Measurements from ENCODE around the gene SCN2B.

SCN2B gene, protein sequence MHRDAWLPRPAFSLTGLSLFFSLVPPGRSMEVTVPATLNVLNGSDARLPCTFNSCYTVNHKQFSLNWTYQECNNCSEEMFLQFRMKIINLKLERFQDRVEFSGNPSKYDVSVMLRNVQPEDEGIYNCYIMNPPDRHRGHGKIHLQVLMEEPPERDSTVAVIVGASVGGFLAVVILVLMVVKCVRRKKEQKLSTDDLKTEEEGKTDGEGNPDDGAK

GRCh38 chr11:118175993-118176777 is at the start of gene SCN2B:
Gene SCN2B, minus strand, starts transcription at chr11:118176639. Its CDS starts 208 bp downstream, at chr11:118176431.
- no peaks in the 10 kb centered on the region for H3K36me3 ChIP-seq (ENCODE audit: control insufficient read depth, insufficient read depth, low read length)
- H3K9ac ChIP-seq (ENCODE audit: low read depth, low read length) = peak within 1 kb of the TSS; percentile 17
- H3K27me3 ChIP-seq (ENCODE audit: control insufficient read depth, insufficient read depth, low read length) = peaks cover 54% of the 10 kb centered on the region
- H3K4me1 ChIP-seq (ENCODE audit: control insufficient read depth, insufficient read depth, low read length) = peaks cover 23% of the 10 kb centered on the region
- no peaks in the 10 kb centered on the region for H3K9me3 ChIP-seq (ENCODE audit: control insufficient read depth, insufficient read depth, low read length)
- H3K4me3 ChIP-seq (ENCODE audit: low read depth, low read length) = peak within 1 kb of the TSS; percentile 66

DNA sequence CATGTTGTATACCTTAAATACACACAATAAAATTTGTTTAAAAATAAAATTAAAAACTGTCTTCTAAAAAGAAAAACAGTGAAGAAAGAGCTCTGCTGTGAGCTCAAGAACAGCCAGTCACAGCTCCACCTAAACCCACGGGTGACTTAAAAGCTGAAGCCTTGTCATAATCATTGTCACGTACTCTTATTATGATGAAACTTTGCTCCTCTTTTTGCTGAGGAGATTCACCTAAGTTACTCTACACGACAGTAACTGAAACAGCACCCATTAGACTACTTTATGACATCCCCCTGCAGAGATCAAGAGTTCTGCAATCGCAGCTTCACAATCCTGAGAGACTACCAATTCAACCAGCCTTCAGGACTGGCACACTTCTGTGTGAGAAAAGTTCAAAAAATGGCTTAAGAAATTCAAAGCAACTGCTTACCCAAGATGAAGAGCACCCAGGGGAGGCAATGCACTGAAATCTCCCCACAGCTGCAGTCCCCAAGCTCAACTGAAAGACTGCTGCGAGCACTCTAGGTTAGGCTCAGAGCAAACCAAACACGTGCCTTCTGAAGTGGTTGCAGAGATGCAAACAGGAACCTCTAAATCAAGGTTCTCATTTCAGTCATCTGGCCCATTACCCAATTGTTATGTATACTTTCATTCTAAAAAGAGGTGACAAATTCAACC is 48.2 kb upstream of the SCN2B start, which contains the start of gene JAML:
JAML (minus strand) TSS at position 501 of the 678 bp plus-strand sequence. CDS start 10,145 bp downstream, outside the sequence.
- Histone ChIP-seq H3K9ac (ENCODE audit: low read depth, low read length) (no peak within 1 kb of the TSS), H3K27me3 (ENCODE audit: control insufficient read depth, insufficient read depth, low read length) (no peaks in the 10 kb centered on the region), H3K9me3 (ENCODE audit: control insufficient read depth, insufficient read depth, low read length) (no peaks in the 10 kb centered on the region), H3K36me3 (ENCODE audit: control insufficient read depth, insufficient read depth, low read length) (no peaks in the 10 kb centered on the region), H3K4me1 (ENCODE audit: control insufficient read depth, insufficient read depth, low read length) (no peaks in the 10 kb centered on the region), H3K4me3 (ENCODE audit: low read depth, low read length) (no peak within 1 kb of the TSS)

- H3K9ac ChIP-seq (ENCODE audit: low read depth, low read length) = no peak overlapping the region
- H3K27me3 ChIP-seq (ENCODE audit: control insufficient read depth, insufficient read depth, low read length) = no peaks in the 10 kb centered on the region
- no peaks in the 10 kb centered on the region for H3K36me3 ChIP-seq (ENCODE audit: control insufficient read depth, insufficient read depth, low read length)
- no peaks in the 10 kb centered on the region for H3K4me1 ChIP-seq (ENCODE audit: control insufficient read depth, insufficient read depth, low read length)
- no peaks in the 10 kb centered on the region for H3K9me3 ChIP-seq (ENCODE audit: control insufficient read depth, insufficient read depth, low read length)
- no peak overlapping the region for H3K4me3 ChIP-seq (ENCODE audit: low read depth, low read length)
Measured at GRCh38 chr11:118223992-118224391, 47.6 kb upstream of the SCN2B start.

GRCh38 chr11:118223570-118223969 is 47.1 kb upstream of the SCN2B start:
- Histone ChIP-seq H3K4me3 (ENCODE audit: low read depth, low read length) (no peak overlapping the region), H3K27me3 (ENCODE audit: control insufficient read depth, insufficient read depth, low read length) (no peaks in the 10 kb centered on the region), H3K36me3 (ENCODE audit: control insufficient read depth, insufficient read depth, low read length) (no peaks in the 10 kb centered on the region), H3K9me3 (ENCODE audit: control insufficient read depth, insufficient read depth, low read length) (no peaks in the 10 kb centered on the region), H3K4me1 (ENCODE audit: control insufficient read depth, insufficient read depth, low read length) (no peaks in the 10 kb centered on the region), H3K9ac (ENCODE audit: low read depth, low read length) (no peak overlapping the region)

- H3K36me3 ChIP-seq (ENCODE audit: control insufficient read depth, insufficient read depth, low read length) = no peaks in the 10 kb centered on the region
Measured at GRCh38 chr11:118222437-118222836, 46.0 kb upstream of the SCN2B start.

GRCh38 chr11:118221419-118221818 is 45.0 kb upstream of the SCN2B start:
- Histone ChIP-seq H3K4me1 (ENCODE audit: control insufficient read depth, insufficient read depth, low read length) (no peaks in the 10 kb centered on the region), H3K27me3 (ENCODE audit: control insufficient read depth, insufficient read depth, low read length) (no peaks in the 10 kb centered on the region), H3K4me3 (ENCODE audit: low read depth, low read length) (no peak overlapping the region), H3K9me3 (ENCODE audit: control insufficient read depth, insufficient read depth, low read length) (no peaks in the 10 kb centered on the region), H3K36me3 (ENCODE audit: control insufficient read depth, insufficient read depth, low read length) (no peaks in the 10 kb centered on the region), H3K9ac (ENCODE audit: low read depth, low read length) (no peak overlapping the region)

More at GRCh38 chr11:118222437-118222836, 46.0 kb upstream of the SCN2B start:
- H3K4me1 ChIP-seq (ENCODE audit: control insufficient read depth, insufficient read depth, low read length) = no peaks in the 10 kb centered on the region
- H3K27me3 ChIP-seq (ENCODE audit: control insufficient read depth, insufficient read depth, low read length) = no peaks in the 10 kb centered on the region
- H3K9ac ChIP-seq (ENCODE audit: low read depth, low read length) = no peak overlapping the region
- no peak overlapping the region for H3K4me3 ChIP-seq (ENCODE audit: low read depth, low read length)
- no peaks in the 10 kb centered on the region for H3K9me3 ChIP-seq (ENCODE audit: control insufficient read depth, insufficient read depth, low read length)

DNA sequence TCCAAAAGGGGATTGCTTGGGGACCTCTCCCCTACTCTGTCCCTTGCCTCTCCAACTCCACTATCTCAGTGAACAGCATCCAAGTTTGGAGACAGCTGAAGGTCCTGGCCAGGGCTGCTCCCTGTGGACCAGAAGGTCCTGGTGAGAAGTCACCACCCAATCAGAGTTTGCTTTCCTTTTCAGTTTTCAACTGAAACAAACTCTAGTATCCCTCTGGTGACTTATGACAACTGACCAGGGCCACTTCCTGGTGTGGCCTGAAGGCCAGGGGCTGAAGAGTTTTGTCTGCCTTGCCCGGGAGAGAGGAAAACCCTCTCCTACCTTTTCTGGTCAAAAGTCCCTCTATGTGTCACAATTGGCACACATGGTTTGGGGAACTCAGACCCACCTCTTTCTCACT is 43.3 kb upstream of the SCN2B start:
- Histone ChIP-seq H3K9me3 (ENCODE audit: control insufficient read depth, insufficient read depth, low read length) (no peaks in the 10 kb centered on the region), H3K4me3 (ENCODE audit: low read depth, low read length) (no peak overlapping the region), H3K4me1 (ENCODE audit: control insufficient read depth, insufficient read depth, low read length) (no peaks in the 10 kb centered on the region), H3K36me3 (ENCODE audit: control insufficient read depth, insufficient read depth, low read length) (no peaks in the 10 kb centered on the region), H3K9ac (ENCODE audit: low read depth, low read length) (no peak overlapping the region), H3K27me3 (ENCODE audit: control insufficient read depth, insufficient read depth, low read length) (no peaks in the 10 kb centered on the region)

DNA sequence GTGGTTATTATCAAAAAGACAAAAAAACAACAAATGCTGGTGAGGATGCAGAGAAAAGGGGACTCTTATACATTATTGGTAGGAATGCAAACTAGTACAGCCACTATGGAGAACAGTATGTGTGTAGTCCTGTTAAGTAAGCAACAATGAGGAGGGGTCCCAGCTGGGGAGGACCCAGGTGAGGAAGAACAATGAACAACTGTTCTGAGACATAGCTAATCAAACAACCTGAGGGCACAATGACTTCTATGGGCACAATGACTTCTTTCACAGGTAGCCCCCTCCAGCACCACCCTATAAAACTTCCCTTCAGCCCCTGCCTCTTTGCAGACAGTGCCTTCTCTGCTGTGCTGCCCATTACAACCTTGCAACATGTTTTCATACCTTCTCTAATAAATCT is 42.8 kb upstream of the SCN2B start:
- H3K36me3 ChIP-seq (ENCODE audit: control insufficient read depth, insufficient read depth, low read length) = no peaks in the 10 kb centered on the region
- no peaks in the 10 kb centered on the region for H3K4me1 ChIP-seq (ENCODE audit: control insufficient read depth, insufficient read depth, low read length)

DNA sequence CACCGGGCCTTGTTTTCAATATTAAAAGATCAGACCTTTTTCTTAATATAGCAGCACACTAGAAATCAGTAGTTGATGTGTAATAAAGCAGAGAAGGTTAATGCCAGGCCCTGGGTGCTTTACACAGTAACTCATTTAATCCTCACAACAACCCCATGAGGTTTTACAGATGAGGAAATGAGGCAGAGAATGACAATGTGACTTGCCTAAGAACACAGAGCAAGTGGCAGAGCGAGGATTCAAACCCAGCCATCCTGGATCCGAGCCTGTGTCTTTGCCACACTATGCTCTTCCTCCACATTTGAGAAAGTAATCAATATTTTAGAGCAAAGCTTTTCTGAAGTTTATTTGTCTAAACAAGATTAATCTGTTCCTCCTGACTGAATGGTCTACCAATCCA is 41.1 kb upstream of the SCN2B start:
- H3K9me3 ChIP-seq (ENCODE audit: control insufficient read depth, insufficient read depth, low read length) = no peaks in the 10 kb centered on the region
- H3K9ac ChIP-seq (ENCODE audit: low read depth, low read length) = no peak overlapping the region
- H3K27me3 ChIP-seq (ENCODE audit: control insufficient read depth, insufficient read depth, low read length) = no peaks in the 10 kb centered on the region
- H3K4me1 ChIP-seq (ENCODE audit: control insufficient read depth, insufficient read depth, low read length) = peaks cover 9% of the 10 kb centered on the region
- no peaks in the 10 kb centered on the region for H3K36me3 ChIP-seq (ENCODE audit: control insufficient read depth, insufficient read depth, low read length)
- H3K4me3 ChIP-seq (ENCODE audit: low read depth, low read length) = no peak overlapping the region

More for the DNA sequence above, 42.8 kb upstream of the SCN2B start:
- H3K9me3 ChIP-seq (ENCODE audit: control insufficient read depth, insufficient read depth, low read length) = no peaks in the 10 kb centered on the region
- H3K9ac ChIP-seq (ENCODE audit: low read depth, low read length) = no peak overlapping the region
- no peak overlapping the region for H3K4me3 ChIP-seq (ENCODE audit: low read depth, low read length)
- H3K27me3 ChIP-seq (ENCODE audit: control insufficient read depth, insufficient read depth, low read length) = no peaks in the 10 kb centered on the region

DNA sequence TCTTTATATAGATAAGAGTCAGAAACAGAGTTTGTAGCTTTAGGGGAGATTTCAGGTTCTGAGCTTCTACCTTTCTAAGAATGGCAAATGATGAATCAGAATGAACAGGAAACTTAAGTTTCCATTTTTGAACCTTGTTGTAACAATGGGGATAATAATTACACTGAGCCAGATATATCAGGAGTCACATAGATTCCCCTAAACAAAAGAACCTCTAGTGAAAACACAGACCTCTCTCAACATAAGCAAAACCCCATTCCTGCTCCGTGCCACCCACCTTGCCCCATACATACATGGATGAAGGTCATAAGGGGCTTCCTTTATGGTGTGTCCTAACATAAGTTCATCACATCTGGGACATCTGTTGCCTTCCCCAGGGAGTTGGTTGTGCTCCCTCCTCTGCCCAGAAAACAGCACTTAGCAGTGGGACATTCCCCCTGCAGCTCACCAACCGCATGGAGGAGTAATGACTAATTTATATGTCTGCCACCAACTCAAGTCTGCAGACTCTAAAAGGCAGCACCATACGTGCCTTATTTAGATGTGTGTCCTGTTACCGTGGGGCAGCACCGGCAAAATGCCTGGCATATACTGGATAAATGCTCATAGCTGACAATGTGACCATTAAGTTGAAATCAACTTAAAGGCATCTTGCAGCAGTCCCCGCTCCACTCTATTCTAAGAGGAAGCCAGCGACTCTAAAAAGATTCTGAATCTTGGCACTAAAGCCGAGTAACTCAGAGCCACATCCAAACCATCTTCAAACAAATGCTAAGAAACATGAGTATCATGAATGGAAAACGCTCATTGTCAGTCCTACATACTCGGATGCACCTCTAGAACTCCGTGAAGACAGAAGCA is 40.4 kb upstream of the SCN2B start:
- Histone ChIP-seq H3K9me3 (ENCODE audit: control insufficient read depth, insufficient read depth, low read length) (no peaks in the 10 kb centered on the region), H3K4me3 (ENCODE audit: low read depth, low read length) (no peak overlapping the region), H3K4me1 (ENCODE audit: control insufficient read depth, insufficient read depth, low read length) (peaks cover 16% of the 10 kb centered on the region), H3K9ac (ENCODE audit: low read depth, low read length) (no peak overlapping the region), H3K36me3 (ENCODE audit: control insufficient read depth, insufficient read depth, low read length) (no peaks in the 10 kb centered on the region), H3K27me3 (ENCODE audit: control insufficient read depth, insufficient read depth, low read length) (no peaks in the 10 kb centered on the region)

DNA sequence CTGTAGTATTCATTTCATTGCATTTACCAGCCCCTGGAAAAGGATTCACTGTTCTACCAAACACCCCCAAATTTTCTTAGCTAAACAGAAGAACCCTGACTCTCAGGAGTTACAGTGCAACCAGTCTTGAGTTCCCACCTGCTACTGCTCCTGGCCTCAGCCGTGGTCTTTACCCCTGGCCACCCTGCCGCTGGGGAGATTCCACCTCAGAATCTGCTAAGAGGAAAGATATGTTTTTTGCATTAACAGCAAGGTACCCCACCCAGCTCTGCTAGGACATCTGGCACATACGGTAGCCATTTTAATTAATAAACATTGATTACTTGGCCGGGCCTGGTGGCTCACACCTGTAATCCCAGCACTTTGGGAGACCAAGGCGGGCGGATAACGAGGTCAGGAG is 39.3 kb upstream of the SCN2B start:
- Histone ChIP-seq H3K9me3 (ENCODE audit: control insufficient read depth, insufficient read depth, low read length) (no peaks in the 10 kb centered on the region), H3K4me3 (ENCODE audit: low read depth, low read length) (no peak overlapping the region), H3K4me1 (ENCODE audit: control insufficient read depth, insufficient read depth, low read length) (peaks cover 26% of the 10 kb centered on the region), H3K9ac (ENCODE audit: low read depth, low read length) (no peak overlapping the region), H3K27me3 (ENCODE audit: control insufficient read depth, insufficient read depth, low read length) (no peaks in the 10 kb centered on the region), H3K36me3 (ENCODE audit: control insufficient read depth, insufficient read depth, low read length) (no peaks in the 10 kb centered on the region)
